IPS-NIHi7 (cell line): ENCODE measurements around the gene CYP8B1.

Experiments used
- DNase-seq: peaks from one replicate; pipeline ENCODE4 v3.0.0; 2012; ENCODE audit warnings: mixed read lengths; ENCODE audit errors: extremely low spot score

Gene CYP8B1

DNA sequence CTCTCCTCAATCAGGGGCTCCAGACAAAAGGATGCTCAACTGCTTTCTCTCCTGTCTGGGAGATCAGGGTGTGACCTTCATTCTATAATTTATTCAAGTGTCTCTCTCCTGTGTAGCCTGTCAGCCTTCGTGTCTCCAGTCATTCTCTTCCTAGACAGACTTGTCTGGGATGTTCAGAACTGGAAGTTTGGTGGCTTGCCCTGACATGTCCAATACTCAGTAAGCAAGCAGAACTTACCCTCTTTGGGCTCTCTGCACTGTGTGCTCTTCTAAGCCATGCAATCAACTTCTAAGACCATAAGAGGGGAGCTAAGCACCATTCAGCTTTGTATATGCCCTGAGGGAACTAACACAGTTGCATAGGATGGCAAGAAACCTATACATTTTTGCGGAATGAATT lies 52.3 kb downstream of the CYP8B1 start:
- no peak for DNase-seq

- no peak for DNase-seq
These were observed 52.9 kb downstream of the CYP8B1 start for GRCh38 chr3:42822828-42823227.
